GM21515 (cell line): Measurements from ENCODE around the gene HSD11B1L.
"Not testable (repeated sequence)": the region's sequence is repeated elsewhere in the genome, so short reads cannot be mapped to it uniquely, and the experiment has no call there.

Experiments
- ATAC-seq: cut with Tn5 transposase; IDR thresholded peaks from one replicate; pipeline ENCODE4 v1.9.1; 2021; ENCODE audit not compliant: unreplicated experiment

HSD11B1L gene

GRCh38 chr19:5686647-5687359, 6.0 kb downstream of the HSD11B1L start:
- ATAC-seq = peak; percentile 44

GRCh38 chr19:5687360-5688198, 6.8 kb downstream of the HSD11B1L start:
- ATAC-seq = no peak

GRCh38 chr19:5688262-5688881, 7.5 kb downstream of the HSD11B1L start:
- not testable (repeated sequence) for ATAC-seq

- ATAC-seq = peak; percentile 45
Measured at GRCh38 chr19:5690125-5690954, 9.5 kb downstream of the HSD11B1L start, which contains the start of gene RPL36. Gene RPL36, plus strand, starts transcription at chr19:5690295. Its CDS starts 213 bp downstream, at chr19:5690508.

- no peak for ATAC-seq
Measured at GRCh38 chr19:5690955-5691821, 10.4 kb downstream of the HSD11B1L start.

GRCh38 chr19:5691822-5692722, 11.2 kb downstream of the HSD11B1L start:
- no peak for ATAC-seq

- no peak for ATAC-seq
Measured at GRCh38 chr19:5692723-5693194, 11.9 kb downstream of the HSD11B1L start.

GRCh38 chr19:5693195-5694166, 12.7 kb downstream of the HSD11B1L start:
- no peak for ATAC-seq

- no peak for ATAC-seq
Measured at GRCh38 chr19:5694167-5694955, 13.5 kb downstream of the HSD11B1L start.

- no peak for ATAC-seq
Measured at GRCh38 chr19:5694956-5695648, 14.3 kb downstream of the HSD11B1L start.

- ATAC-seq = no peak
Measured at GRCh38 chr19:5695649-5696195, 14.9 kb downstream of the HSD11B1L start.

GRCh38 chr19:5696196-5697021, 15.6 kb downstream of the HSD11B1L start:
- no peak for ATAC-seq

GRCh38 chr19:5697022-5697889, 16.4 kb downstream of the HSD11B1L start:
- no peak for ATAC-seq
